Loucy (cell line): ENCODE data around the gene PCDHGC5.

Experiments used
- H2AFZ ChIP-seq: fragments of 200-600 bp; sonication (generic); 2 replicates; pipeline ENCODE4 v1.6.0; 2016; ENCODE audit warnings: antibody characterized with exemption, mild to moderate bottlenecking, low read length, moderate library complexity
- H3F3A ChIP-seq: fragments of 200-600 bp; 2 replicates; pipeline ENCODE4 v1.6.0; 2016; ENCODE audit warnings: antibody characterized with exemption, low read depth, mild to moderate bottlenecking
- H3K27me3 ChIP-seq: fragments of 200-600 bp; sonication (generic); 2 replicates; pipeline ENCODE4 v1.6.1; 2014; ENCODE audit warnings: low read length, mild to moderate bottlenecking; ENCODE audit not compliant: insufficient read depth, poor library complexity, severe bottlenecking
- H3K36me3 ChIP-seq: fragments of 200-600 bp; sonication (generic); 2 replicates; pipeline ENCODE4 v1.6.1; 2016; ENCODE audit warnings: low read length; ENCODE audit not compliant: insufficient read depth
- H3K4me1 ChIP-seq: fragments of 200-600 bp; sonication (generic); 2 replicates; pipeline ENCODE4 v1.5.1; 2014; ENCODE audit warnings: low read length, mild to moderate bottlenecking; ENCODE audit not compliant: insufficient read depth, poor library complexity, severe bottlenecking
- H3K4me2 ChIP-seq: fragments of 200-600 bp; sonication (generic); 2 replicates; pipeline ENCODE4 v1.6.0; 2014; ENCODE audit warnings: antibody characterized with exemption, low read length, low read depth, mild to moderate bottlenecking; ENCODE audit not compliant: poor library complexity, severe bottlenecking
- H3K4me3 ChIP-seq: fragments of 200-600 bp; sonication (generic); 2 replicates; pipeline ENCODE4 v1.5.1; 2014; ENCODE audit warnings: low read length, mild to moderate bottlenecking, mixed read lengths; ENCODE audit not compliant: poor library complexity, severe bottlenecking
- H3K79me2 ChIP-seq: fragments of 200-600 bp; sonication (generic); 2 replicates; pipeline ENCODE4 v1.6.1; 2014; ENCODE audit warnings: low read length; ENCODE audit not compliant: insufficient read depth
- H3K9ac ChIP-seq: fragments of 200-600 bp; sonication (generic); 2 replicates; pipeline ENCODE4 v1.6.0; 2014; ENCODE audit warnings: mild to moderate bottlenecking, low read depth, low read length, moderate library complexity; ENCODE audit not compliant: poor library complexity, severe bottlenecking
- H3K9me2 ChIP-seq: fragments of 200-600 bp; sonication (generic); replicated peaks from 2 replicates; pipeline ENCODE4 v1.6.1; 2016; ENCODE audit warnings: low read depth, low read length, mixed read lengths
- H3K9me3 ChIP-seq: fragments of 200-600 bp; sonication (generic); 2 replicates; pipeline ENCODE4 v1.6.1; 2014; ENCODE audit warnings: mild to moderate bottlenecking, antibody characterized with exemption, low read length, low read depth; ENCODE audit not compliant: insufficient read depth
- H4K20me1 ChIP-seq: fragments of 200-600 bp; sonication (generic); 2 replicates; pipeline ENCODE4 v1.6.0; 2014; ENCODE audit warnings: antibody characterized with exemption, low read length, mild to moderate bottlenecking; ENCODE audit not compliant: insufficient read depth, poor library complexity, severe bottlenecking
- EZH2phosphoT487 ChIP-seq: fragments of 200-600 bp; IDR thresholded peaks from 2 replicates; pipeline ENCODE4 v1.6.1; 2018; ENCODE audit warnings: antibody characterized with exemption, mild to moderate bottlenecking, moderate library complexity, borderline replicate concordance
- TF ChIP-seq, protein P1 (sequence below): fragments of 200-600 bp; sonication (generic); conservative IDR thresholded peaks from 2 replicates; pipeline ENCODE4 v1.5.1; 2014; ENCODE audit warnings: mild to moderate bottlenecking, antibody characterized with exemption, low read length

The PCDHGC5 gene

DNA sequence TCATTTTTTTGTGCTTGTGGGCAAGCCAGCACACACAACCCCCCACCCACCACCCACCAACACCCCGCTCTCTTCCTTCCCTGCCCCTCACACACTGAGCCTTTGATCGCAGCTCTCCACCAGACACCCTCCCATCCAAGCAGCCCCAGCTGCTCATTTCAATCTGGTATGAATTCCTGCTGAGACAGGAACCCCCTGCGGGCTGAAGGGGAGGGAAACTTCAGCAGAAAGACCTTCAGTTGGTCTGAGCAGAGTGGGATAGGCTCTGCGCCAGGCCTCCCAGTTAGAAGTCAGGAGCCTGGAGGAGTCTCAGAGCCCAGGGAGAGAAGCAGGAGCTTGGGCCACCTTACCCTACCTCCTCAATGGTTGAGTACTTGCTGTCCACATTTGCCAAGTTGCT, 7.2 kb downstream of the PCDHGC5 start:
- Histone ChIP-seq H3K27me3 (no peaks in the 10 kb centered on the region), H2AFZ (no peak overlapping the region), H3K9me2 (no peaks in the 10 kb centered on the region), H3K79me2 (no peaks in the 10 kb centered on the region), H3K4me3 (no peak overlapping the region), H3F3A (no peaks in the 10 kb centered on the region), H3K9ac (no peak overlapping the region), H3K9me3 (no peaks in the 10 kb centered on the region), H4K20me1 (no peaks in the 10 kb centered on the region), H3K36me3 (no peaks in the 10 kb centered on the region), H3K4me1 (no peaks in the 10 kb centered on the region), H3K4me2 (no peak overlapping the region)
- TF ChIP-seq, protein P1, sequence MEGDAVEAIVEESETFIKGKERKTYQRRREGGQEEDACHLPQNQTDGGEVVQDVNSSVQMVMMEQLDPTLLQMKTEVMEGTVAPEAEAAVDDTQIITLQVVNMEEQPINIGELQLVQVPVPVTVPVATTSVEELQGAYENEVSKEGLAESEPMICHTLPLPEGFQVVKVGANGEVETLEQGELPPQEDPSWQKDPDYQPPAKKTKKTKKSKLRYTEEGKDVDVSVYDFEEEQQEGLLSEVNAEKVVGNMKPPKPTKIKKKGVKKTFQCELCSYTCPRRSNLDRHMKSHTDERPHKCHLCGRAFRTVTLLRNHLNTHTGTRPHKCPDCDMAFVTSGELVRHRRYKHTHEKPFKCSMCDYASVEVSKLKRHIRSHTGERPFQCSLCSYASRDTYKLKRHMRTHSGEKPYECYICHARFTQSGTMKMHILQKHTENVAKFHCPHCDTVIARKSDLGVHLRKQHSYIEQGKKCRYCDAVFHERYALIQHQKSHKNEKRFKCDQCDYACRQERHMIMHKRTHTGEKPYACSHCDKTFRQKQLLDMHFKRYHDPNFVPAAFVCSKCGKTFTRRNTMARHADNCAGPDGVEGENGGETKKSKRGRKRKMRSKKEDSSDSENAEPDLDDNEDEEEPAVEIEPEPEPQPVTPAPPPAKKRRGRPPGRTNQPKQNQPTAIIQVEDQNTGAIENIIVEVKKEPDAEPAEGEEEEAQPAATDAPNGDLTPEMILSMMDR, result no peak
- TF ChIP-seq EZH2phosphoT487, result no peak

DNA sequence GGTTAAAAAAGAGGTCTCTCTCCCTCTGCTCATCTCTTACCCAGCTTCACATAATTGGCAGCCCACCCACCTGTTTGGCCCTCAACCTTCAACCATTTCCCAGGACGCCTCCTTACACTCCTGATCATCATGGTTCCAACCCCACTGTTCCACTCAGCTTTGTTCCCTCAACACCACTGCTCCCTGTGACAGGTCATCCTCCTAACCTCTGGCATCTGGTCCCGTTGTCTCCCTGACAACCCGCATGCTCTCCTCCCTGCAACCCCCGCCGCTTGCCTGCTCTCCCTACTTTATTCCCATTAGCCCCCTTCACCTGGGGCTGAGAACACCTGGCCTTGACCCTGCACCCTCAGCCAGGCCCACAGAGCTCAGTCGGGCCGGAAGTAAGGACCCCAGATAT, 12.9 kb downstream of the PCDHGC5 start:
- Histone ChIP-seq H3K4me1 (no peaks in the 10 kb centered on the region), H3K4me2 (no peak overlapping the region), H3K27me3 (no peaks in the 10 kb centered on the region), H3K36me3 (no peaks in the 10 kb centered on the region), H2AFZ (no peak overlapping the region), H3K4me3 (no peak overlapping the region), H3K9me3 (no peaks in the 10 kb centered on the region), H3K9me2 (no peaks in the 10 kb centered on the region), H4K20me1 (no peaks in the 10 kb centered on the region), H3K79me2 (no peaks in the 10 kb centered on the region), H3F3A (no peaks in the 10 kb centered on the region), H3K9ac (no peak overlapping the region)
- TF ChIP-seq EZH2phosphoT487, result no peak
- TF ChIP-seq, protein P1, result no peak

DNA sequence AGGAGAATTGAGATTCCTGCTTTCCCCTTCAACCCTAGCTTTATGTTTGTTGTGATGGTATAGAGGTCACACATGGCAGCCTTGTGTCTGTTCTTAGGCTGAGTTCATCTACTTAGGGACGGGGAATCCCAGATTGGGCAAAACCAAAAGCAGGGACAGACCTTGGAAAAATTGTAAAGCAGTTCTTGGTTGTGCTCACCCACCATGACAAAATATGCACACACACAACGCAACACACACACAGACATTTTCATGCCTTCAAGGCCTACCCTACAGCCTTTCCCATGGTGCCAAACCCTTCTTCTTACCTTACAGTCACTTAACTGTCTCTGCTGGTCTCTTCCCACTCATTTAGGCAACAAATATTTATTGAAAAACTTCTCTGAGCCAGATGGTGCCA, 14.8 kb downstream of the PCDHGC5 start:
- Histone ChIP-seq H2AFZ (no peak overlapping the region), H4K20me1 (no peaks in the 10 kb centered on the region), H3K27me3 (no peaks in the 10 kb centered on the region), H3K9ac (no peak overlapping the region), H3K9me3 (no peaks in the 10 kb centered on the region), H3F3A (no peaks in the 10 kb centered on the region), H3K4me3 (no peak overlapping the region), H3K4me1 (no peaks in the 10 kb centered on the region), H3K79me2 (no peaks in the 10 kb centered on the region), H3K9me2 (no peaks in the 10 kb centered on the region), H3K36me3 (no peaks in the 10 kb centered on the region), H3K4me2 (no peak overlapping the region)
- TF ChIP-seq EZH2phosphoT487, result no peak
- TF ChIP-seq, protein P1, result no peak
